HG02884 (cell line): Measurements from ENCODE around the gene SLC6A6.

Experiments used
- ATAC-seq: cut with Tn5 transposase; IDR thresholded peaks from one replicate; pipeline ENCODE4 v1.9.1; 2021; ENCODE audit warnings: mild to moderate bottlenecking, moderate library complexity; ENCODE audit not compliant: unreplicated experiment

SLC6A6 gene

DNA sequence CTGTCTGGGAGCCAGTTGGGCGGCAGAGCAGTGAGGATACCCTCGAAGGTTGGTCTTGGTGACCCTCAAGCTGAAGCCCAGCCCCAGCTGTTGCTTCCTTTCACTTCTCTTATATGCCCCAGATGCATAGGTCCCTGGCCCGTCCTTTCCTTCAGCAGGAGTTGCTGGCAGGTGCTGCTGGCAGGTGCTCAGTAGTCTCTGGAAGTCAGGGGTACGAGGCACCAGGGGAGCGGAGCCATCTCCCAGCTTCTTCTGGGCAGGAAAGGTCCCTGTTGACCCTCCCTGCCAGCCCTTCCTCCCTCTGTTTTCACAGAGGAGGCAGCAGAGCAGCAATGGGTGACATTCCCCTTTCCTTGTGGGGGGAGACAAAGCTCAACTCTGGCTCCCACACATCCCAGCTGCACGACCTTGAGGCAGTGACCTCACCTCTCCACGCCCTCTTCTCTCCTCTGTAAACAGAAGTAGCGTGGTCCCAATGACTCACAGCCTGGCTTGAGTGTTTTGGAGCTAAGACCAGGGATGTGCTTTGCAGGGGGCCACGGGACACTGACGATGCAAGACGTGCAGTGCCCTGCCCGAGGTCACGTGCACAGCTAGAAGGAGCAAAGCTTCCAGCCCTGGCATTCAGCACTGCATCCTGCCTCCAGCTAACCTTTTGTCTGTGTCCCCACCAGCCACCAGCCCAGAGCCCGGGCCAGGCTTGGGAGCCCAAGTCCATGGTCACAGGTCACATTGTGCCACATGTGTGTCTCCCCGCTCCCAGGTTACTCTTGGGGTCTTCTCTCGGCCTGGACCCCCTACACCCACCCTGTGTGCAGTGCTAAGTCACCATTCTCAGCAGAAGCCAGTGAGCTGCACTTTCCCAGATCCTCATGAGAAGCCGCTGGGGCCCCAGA is 49.7 kb downstream of the SLC6A6 start:
- no peak for ATAC-seq

DNA sequence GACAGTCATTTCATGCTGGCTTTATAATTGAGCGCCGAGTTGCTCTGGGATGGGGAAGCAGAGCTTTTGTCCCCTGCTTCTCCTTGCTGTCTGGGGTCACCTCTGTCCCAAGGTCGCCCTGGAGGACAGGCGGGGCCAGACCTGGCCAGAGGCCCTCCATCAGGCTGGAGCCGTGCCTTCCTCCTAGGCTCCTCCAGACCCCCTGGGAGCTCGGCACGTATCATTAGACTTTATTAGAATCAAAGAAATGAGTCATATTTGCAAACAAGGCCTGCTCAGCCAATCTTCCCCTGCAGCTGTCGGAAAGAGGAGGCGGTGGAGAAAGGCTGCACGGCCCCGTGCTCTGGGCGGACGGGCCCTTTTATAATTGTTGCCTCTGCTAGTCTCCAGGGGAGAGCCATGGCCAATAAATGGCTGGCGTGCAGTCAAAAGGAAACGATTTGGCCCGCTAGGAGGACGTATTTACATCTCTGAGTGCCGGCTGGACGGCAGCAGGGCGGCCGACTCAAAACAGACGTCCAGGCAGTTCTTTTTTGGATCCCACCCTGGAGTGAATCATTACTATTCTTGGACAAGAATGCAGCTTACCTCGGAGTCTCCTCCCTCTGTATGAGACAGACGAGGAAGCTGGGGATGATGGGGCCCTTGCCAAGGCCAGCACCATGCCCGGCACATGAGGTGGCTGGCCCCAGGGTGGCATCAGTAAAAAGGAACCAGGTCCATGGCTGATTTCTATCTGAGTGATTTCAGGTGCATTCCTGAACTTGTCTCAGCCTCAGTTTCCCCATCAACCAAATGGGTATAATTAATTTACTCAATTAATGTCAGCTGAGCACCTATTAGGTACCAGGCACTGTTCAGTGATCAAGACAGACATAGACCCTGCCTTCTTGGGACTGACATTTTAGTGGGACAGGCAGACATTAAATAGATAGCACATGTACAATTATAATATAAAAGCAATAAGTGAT is 50.6 kb downstream of the SLC6A6 start:
- ATAC-seq = no peak

DNA sequence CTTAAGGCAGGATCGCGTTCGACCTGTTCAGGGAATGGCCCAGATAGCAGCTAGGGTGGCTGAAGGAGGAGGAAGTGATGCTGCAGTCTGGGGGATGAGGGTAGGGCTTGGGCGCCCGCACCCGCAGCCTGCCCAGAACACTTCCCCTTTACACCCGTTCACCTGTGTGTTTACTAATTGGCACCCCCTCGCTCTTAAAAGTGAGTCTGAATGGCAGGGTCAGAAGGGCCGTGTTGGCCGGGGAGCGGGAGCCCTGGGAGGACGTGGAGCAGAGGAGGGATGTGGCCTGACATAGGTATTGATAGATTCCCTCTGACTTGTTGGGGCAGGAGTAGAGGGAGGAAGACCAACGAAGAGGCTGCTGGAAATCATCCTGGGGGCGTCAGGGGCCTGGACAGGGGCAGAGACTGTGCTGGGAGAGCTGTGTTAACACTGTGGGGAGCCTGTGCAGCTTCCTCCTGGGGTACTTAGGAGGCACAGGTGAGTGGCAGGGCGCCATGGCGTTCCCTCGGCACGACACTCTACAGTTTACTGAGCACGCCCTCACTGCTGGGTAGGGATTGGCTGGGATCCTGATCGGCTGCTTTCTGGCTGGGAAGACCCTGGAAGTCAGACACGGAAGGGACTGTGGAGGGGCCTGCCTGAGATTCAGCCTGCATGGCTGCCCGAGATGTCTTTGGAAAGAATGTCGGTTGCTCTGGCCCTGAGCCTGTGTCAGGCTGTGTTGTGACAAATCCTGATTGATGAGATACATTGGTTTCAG is 51.7 kb downstream of the SLC6A6 start:
- no peak for ATAC-seq

DNA sequence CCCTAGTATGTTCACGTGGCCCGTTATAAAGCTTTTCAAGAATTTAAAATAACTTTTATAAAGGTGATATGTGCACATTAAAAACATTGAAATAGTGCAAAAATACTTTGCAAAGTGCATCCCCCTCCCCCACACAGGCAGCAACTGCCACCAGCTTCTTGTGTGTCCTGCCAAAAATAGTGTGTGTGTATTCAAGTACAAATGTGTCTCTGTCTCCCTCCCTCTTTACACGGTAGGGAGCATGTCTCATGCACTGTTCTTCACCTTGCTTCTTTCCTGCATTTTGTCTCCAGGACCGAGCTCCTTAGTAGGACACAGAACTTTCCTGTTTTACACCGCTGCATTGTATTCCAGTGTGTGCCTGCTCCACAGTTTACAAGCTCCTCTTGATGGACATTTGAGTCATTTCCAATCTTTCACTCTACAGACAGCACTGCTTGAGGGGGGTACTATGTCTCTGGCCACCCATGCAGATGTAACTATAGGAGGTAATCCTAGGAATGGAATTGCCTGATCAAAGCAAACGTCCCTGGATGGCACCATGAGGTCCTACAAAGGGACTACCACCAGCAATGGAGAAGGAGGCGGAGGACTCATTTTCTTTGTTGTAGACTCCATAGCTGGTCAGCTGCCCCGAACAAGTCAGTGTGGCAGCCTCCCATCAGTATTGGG is 52.4 kb downstream of the SLC6A6 start:
- no peak for ATAC-seq

DNA sequence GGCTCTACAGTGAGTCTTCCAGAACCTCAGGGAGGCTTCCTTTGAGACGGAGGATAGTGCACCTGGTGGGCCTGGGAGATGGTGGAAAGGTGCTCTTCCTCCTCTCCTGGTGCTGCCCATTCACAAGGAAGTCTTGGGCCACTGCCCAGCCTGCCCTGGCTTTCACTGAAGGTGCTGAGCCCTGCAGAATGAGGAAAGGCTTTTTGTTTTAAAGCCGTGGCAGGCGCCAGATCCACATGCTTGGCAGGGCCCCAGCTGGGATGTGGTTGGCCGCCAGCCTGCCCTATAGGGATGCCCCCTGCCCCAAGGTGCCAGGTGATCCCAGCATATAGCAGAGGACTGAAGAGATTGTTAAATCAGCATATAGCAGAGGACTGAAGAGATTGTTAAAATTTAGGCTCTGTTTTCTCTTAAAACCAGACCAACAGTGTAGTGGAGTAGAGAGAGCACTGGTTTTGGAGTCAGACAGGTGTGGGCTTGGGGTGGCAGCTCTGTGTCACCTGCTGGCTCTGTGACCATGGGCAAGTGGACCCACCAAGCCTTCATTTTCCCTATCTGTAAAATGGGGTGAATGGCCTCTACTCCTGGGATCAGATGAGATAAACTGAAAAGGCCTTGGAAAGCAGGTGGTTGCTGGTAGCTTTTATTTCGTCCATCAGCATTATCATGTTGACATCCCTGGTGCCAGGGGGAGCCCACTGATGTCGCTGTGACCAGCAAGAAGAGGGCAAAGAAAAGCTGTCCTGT is 53.3 kb downstream of the SLC6A6 start:
- no peak for ATAC-seq

DNA sequence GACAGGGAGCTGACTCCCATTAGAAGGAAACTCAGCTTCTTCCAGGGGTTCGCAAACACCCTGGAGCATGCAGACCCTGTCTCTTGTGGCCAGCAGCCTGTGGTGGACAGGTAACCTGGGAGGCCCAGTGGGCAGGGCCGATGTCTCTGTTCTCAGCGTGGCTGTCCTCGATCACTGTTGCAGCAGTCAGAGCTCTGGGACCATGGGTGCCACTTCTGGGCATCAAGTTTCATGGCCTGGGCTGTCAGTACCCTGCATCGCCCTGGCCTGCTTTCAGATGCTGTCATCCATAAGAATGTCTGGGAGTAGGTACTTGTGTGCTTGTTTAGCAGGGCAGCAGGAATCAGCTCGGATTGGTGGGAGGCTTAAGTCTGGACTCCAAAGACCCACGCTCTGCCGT is 54.4 kb downstream of the SLC6A6 start:
- no peak for ATAC-seq

DNA sequence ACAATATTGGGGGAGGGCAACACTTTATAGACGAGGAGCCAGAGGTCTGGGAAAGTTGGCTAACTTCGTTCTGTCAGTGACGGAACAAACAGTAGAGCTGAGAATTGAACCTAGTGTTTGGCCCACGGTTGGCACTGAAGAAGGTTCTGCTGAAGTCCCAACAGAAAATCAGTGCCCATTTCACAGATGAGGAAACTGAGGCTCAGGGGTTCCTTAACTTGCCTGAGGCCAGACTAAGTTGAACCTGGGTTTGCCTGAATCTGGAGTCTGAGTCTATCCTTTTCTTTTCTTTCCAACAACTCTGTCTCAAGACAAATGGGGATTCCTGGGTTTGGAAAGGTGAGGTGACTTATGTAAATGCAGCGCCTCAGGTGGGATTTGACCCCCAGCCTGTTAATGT is 55.1 kb downstream of the SLC6A6 start:
- ATAC-seq = no peak

DNA sequence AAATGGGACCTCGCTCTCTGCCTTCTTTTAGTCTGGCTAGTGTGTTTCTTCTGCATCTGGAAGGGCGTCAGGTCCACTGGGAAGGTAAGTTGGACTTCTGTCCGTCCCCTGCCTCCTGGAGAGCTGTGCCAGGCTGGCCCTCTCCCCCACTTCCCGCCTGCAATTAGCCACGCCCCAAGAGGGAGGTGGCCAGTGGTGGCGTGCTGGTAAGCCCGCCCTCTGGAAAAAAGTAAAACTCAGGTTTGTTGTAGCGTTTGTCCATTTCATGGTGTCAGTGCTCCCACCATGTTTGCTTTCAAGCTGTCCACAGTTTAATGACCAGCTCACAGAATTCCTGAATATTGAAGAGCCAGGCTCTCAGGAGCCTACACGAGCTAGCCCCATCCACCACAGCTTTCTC is 55.6 kb downstream of the SLC6A6 start:
- no peak for ATAC-seq

DNA sequence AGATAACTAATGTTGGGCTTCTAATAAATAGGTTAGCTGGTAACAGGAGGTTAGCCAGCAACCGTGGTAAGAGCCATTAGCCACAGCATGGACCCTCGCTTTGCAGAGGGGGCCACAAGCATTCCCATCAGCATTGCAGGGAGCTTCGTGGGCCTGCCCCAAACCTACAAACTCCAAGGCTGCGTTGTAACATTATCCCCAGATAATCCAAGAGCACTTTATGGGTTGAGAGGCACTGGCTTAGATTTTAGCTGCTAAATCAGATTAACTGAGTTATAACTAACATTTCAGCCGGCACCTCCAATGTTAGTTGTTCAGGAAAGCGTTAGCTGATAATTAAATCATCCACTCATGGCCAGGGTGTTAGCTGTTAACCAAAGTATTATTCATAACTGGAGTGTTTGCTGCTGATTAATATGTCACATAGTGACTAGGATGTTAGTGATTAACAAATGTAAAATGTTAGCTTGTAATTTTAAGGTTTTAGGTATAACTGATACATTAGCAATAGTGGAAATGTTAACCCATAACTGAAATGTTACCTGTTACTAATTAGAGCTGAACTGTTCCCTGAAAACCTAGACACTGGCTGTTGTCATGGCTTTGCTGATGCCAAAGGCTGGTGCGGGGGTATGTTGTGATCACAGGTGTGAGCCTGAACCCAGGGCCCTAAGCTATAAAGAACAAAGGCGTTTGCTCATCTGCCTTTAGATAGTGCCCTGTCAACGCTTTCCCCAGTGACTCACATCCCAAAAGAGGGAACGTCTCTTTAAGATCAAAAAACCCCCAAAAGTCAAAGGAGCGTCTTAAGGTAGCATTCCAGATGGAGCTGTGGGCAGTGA is 56.2 kb downstream of the SLC6A6 start:
- ATAC-seq = no peak

DNA sequence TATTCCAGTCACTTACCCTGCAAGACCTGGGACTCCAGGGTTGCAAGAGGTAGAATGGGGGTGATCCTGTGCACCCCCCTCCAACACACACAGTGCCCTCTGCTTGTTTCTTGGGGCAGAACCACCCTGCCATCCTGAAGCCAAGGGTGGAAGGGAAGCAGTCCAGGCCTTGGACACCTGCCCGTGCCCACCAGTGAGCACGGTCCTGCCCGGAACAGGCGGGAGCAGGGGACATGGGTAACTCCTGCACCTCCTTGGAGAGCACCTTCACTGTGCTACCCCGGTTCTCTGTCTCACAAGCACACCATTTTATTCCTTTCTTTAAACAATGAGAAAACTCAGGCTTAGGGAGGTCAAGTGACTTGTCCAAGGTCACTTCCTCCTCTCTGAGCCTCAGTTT is 57.0 kb downstream of the SLC6A6 start:
- no peak for ATAC-seq

DNA sequence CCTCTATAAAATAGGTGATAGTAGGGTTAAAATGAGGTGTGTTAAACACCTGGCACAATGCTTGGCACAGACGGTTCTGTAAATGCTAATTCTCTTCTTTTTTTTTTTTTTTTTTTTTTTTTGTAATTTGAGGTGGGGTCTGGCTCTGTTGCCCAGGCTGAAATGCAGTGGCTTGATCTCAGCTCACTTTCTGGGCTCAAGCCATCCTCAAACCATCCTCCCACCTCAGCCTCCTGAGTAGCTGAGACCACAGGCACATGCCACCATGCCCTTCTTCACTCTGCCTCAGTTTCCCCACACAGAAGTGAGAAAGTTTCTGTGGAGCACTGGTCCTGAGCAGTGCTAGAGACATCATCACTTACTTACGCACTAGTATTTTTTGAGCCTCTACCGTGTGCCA is 57.4 kb downstream of the SLC6A6 start:
- no peak for ATAC-seq

DNA sequence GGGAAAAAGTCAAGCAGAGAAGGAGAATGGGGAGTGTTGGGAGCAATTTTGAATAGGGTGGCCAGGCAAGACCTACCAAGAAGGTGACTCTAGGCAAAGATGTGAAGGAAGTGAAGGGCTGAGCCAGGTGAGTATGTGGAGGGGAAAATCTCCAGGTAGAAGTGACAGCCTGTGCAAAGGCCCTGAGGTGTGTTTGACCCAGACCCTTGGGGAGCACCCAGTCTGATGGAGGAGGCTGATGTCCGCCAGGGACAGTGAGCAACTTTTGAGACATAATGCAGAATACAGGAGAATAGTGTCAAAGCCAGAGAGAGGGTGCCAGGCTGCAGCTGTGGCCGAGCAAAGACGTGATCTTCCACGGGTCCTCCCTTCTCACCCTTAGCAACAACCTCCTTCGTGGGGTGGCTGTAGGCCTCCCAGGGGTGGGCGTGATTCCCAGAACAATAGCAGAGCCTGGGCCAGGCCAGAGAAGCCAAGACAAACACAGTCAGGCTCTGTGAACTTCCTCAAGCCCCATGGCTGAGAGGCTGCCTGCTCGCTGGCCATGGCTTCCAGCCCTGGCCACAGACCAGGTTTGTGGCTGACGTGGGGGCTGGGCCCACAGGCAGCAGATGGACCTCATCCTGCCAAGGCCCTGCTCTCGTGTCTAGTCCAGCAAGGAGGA is 58.1 kb downstream of the SLC6A6 start:
- no peak for ATAC-seq

DNA sequence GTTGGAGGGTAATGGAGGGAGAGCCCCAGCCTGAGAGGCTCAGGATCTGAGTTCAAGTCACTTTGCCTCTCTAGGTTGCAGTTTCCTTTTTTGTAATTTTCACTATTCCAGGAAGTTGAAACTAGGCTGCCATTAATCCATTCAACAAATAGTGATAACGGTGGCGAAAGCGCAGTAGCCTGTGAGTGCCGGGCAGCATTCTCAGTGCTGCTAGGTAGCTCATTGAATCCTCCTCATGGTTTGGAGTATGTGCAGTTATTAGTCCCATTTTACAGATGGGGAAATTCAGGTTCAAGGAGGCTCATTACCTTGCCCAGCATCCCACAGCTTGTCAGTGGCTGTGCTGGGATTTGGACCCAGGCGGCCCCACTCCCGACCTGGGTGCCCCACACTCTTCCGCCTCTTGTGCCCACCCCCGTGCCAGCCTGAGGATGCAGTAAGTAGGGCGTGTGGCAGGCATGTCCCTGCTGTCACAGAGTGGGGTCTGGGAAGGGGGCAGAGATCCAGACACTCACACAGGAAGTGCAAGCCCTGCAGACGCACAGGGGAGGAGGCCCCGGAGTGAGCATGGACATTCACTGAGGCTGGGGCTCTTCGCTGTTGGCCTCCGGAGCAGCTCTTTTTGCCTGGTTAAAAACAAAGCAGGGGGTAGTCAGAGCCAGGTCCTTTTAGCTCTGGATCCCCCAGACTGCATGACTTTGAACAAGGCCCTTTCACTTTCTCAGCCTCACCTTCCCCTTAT is 58.8 kb downstream of the SLC6A6 start:
- ATAC-seq = no peak

DNA sequence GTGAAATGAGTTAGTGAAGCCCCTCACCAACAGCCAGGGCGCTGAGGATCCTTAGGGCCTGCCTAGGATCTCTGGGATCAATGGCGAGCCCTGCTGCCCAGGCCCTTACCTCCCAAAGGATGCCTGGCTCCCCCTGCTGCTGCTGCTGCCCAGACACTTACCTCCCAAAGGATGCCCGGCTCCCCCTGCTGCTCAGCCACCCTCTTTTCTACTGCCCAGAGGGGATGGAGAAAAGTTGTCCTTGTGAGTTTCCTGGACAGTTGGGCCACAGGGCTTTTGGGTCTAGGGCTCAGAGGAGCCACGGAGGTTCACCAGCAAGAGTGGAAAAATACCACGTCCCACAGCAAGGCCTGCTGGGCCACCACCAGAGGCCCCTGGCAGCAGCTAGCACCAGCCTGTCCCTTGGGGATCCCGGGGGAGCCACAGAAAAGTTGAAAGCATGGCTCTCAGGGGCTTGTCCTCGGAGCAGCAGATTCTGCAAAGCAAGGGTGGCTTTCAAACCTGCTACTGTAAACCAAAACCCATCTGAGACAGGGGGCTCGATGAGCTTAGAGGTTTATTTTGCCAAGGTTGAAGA is 59.4 kb downstream of the SLC6A6 start:
- ATAC-seq = no peak

DNA sequence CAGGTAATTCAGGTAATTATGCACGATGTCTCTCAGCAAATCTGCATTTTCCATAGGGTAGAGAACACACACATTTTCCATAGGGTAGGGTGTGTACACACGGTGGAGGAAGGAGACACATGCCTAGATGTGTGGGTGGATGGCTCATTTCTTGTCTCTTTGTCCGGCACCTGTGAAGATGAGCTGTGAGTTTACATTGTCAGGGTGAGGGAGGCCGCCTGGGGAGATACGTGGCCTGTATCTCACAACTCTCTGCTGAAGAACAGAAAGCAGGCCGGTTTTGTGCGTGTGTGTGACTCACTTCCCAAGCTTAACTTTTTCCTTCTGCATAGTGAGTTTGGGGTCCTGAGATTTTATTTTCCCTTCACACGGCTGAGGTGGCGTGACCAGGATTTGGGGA is 60.3 kb downstream of the SLC6A6 start:
- no peak for ATAC-seq

DNA sequence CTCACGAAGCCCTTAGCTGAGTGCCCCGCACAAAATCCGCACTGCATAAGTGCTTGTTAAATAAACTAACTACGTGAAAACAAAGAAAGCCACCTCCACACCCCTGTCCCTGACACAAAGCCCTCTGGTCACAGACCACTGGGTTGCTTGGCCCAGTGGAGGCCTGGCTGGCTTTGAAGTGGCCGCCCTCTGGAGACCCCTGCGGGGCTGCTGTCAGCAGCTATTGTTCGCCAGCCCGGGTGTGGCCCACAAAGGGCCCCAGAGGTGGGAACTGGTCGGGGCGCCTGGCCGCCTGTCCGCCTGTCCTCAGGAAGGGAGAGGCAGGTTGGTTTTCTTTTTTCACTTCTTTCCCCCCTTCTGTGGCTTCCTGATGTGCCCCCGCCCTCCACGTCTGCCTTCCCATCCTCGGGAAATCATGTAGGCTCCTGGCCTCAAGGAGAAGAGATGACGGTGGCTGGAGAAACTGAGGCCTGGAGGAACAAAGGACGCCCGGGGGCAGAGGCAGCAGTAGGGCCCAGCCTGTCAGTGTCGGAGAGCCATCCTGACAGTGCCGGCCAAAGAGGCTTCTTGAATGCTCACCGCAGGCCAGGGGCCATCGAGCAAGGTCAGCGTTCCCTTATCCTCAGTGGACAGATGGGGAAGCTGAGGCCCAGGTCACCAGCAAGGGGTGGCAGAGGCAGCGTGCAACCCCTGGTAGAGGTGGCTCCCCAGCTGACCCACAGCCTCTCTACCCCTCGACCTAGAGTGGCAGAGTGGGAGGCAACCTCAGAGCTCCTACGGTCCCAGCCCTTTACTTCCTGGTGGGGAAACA is 61.1 kb downstream of the SLC6A6 start:
- no peak for ATAC-seq

DNA sequence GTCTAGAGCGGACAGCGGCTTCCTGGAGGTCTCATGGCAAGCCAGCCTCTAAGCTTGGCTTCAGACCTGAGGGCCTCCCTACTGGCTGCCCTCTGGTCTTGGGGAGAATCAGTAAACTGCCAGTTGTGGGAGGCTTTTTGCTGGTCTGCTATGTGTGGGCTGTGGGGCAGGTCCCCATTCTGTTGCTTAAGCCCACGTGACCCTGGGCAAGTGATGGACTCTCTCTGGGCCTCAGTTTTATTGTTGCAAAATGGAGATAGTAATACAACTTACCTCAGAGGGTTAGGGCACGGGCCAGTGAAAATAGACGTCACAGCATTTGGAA is 61.7 kb downstream of the SLC6A6 start:
- ATAC-seq = no peak
